ENCODE measurements around the gene MTCL3.

Gene MTCL3

GRCh38 chr6:127567476-127567875 lies 48.3 kb upstream of the MTCL3 start:
- no peak for TF ChIP-seq CTCF (conservative IDR thresholded peaks at IDR 0.05)
- no peak overlapping the region for H3K4me3 Mint-ChIP-seq
- no peak overlapping the region for H3K27ac ChIP-seq (ENCODE audit: insufficient read length, low read depth, low read length)
- no peak overlapping the region for H3T11ph ChIP-seq (ENCODE audit: low read length)
- H3K14ac ChIP-seq (ENCODE audit: insufficient read depth, low read length), result no peak overlapping the region
- H3K27me3 ChIP-seq (ENCODE audit: insufficient read depth, low read length), result no peaks in the 10 kb centered on the region
- no peak overlapping the region for H2BK120ac ChIP-seq (ENCODE audit: low read depth, low read length, poor library complexity, severe bottlenecking)
- H2AFZ ChIP-seq (ENCODE audit: low read length), result no peak overlapping the region
- H3K27ac Mint-ChIP-seq, result no peak overlapping the region
- no peaks in the 10 kb centered on the region for H3K23me2 ChIP-seq (ENCODE audit: insufficient read length, low read depth, low read length, poor library complexity, severe bottlenecking)
- no peak overlapping the region for H3K9ac ChIP-seq (ENCODE audit: extremely low read depth, insufficient read length, low read length)
- H3K9me3 ChIP-seq (ENCODE audit: control insufficient read depth, low read depth, low read length), result no peaks in the 10 kb centered on the region
- H3K79me2 ChIP-seq (ENCODE audit: insufficient read depth, low read length), result no peaks in the 10 kb centered on the region
- no peaks in the 10 kb centered on the region for H3K27me3 Mint-ChIP-seq (ENCODE audit: low read depth)
- H2BK12ac ChIP-seq (ENCODE audit: insufficient read length, low read depth, low read length), result no peak overlapping the region
- no peak overlapping the region for H3K18ac ChIP-seq (ENCODE audit: insufficient read length, low read depth, low read length)
- no peak overlapping the region for H2AK5ac ChIP-seq (ENCODE audit: insufficient read length, low read length)
- H2BK5ac ChIP-seq (ENCODE audit: insufficient read length, low read length), result no peak overlapping the region
- H3K4me1 Mint-ChIP-seq, result no peaks in the 10 kb centered on the region
- H4K8ac ChIP-seq (replicated peaks; ENCODE audit: insufficient read length, low read depth, low read length), result no peak overlapping the region
- no peak overlapping the region for H3K4me2 ChIP-seq (ENCODE audit: insufficient read depth, insufficient read length, low read length)
- no peaks in the 10 kb centered on the region for H3K79me1 ChIP-seq (ENCODE audit: insufficient read depth, low read depth, low read length, poor library complexity, severe bottlenecking)
- H3K36me3 Mint-ChIP-seq (ENCODE audit: insufficient read depth in 1 of 3, low read depth in 3 of 3), result no peaks in the 10 kb centered on the region
- H4K91ac ChIP-seq (ENCODE audit: insufficient read length, low read depth, low read length), result no peak overlapping the region
- WGBS (ENCODE audit: extremely low coverage, insufficient read length, low lambda C conversion rate), result no CpG with 5 or more reads among the region's 2 CpGs
- H3K56ac ChIP-seq (ENCODE audit: insufficient read length, low read depth, low read length), result no peak overlapping the region
- H3K4me1 ChIP-seq (ENCODE audit: insufficient read depth, low read length), result no peaks in the 10 kb centered on the region
- DNase-seq, result no peak
- no peaks in the 10 kb centered on the region for H4K20me1 ChIP-seq (ENCODE audit: control insufficient read depth, insufficient read depth, insufficient read length)
- H3K4ac ChIP-seq (ENCODE audit: low read depth, low read length), result no peak overlapping the region
- H3K23ac ChIP-seq (ENCODE audit: insufficient read length, low read depth, low read length), result no peak overlapping the region
- H3K9me3 Mint-ChIP-seq, result no peaks in the 10 kb centered on the region
- no peak overlapping the region for H2BK20ac ChIP-seq (ENCODE audit: low read depth, low read length, poor library complexity, severe bottlenecking)
- H4K5ac ChIP-seq (ENCODE audit: insufficient read length, low read depth, low read length), result no peak overlapping the region
- H2BK15ac ChIP-seq (ENCODE audit: low read depth, low read length), result no peak overlapping the region

Measured in H9 (cell line).